Astrocyte (in vitro differentiated cells and primary cell): ENCODE data around the gene REPIN1.

Experiments
- EZH2 ChIP-seq: IDR thresholded peaks from 2 replicates; pipeline ENCODE4 v1.6.1; 2012; ENCODE audit warnings: mild to moderate bottlenecking, low read length, inconsistent platforms; ENCODE audit not compliant: insufficient read depth
- TF ChIP-seq, protein P1 (sequence below): IDR thresholded peaks from 2 replicates; pipeline ENCODE4 v1.5.1; 2011; ENCODE audit warnings: low read depth, mild to moderate bottlenecking, inconsistent platforms, low read length, moderate library complexity; ENCODE audit not compliant: insufficient read depth

DNA sequence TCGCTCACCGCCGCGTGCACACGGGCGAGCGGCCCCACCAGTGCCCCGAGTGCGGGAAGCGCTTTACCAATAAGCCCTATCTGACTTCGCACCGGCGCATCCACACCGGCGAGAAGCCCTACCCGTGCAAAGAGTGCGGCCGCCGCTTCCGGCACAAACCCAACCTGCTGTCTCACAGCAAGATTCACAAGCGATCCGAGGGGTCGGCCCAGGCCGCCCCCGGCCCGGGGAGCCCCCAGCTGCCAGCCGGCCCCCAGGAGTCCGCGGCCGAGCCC lies 3.3 kb downstream of the REPIN1 start:
- TF ChIP-seq, protein P1, sequence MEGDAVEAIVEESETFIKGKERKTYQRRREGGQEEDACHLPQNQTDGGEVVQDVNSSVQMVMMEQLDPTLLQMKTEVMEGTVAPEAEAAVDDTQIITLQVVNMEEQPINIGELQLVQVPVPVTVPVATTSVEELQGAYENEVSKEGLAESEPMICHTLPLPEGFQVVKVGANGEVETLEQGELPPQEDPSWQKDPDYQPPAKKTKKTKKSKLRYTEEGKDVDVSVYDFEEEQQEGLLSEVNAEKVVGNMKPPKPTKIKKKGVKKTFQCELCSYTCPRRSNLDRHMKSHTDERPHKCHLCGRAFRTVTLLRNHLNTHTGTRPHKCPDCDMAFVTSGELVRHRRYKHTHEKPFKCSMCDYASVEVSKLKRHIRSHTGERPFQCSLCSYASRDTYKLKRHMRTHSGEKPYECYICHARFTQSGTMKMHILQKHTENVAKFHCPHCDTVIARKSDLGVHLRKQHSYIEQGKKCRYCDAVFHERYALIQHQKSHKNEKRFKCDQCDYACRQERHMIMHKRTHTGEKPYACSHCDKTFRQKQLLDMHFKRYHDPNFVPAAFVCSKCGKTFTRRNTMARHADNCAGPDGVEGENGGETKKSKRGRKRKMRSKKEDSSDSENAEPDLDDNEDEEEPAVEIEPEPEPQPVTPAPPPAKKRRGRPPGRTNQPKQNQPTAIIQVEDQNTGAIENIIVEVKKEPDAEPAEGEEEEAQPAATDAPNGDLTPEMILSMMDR: no peak
- no peak for TF ChIP-seq EZH2
